GM12892 (cell line): ENCODE measurements around the gene PYGM.

ENCODE experiments used
- DNase-seq: peaks from one replicate; pipeline ENCODE4 v3.0.0; 2011; ENCODE audit not compliant: insufficient read length
- FAIRE-seq: peaks from 2 replicates; lab custom pipeline; 2011; peaks lifted over from hg19 to GRCh38; lab: Jason Lieb, UNC
- POLR2A ChIP-seq: IDR thresholded peaks from 2 replicates; pipeline ENCODE4 v1.6.1; 2011; ENCODE audit warnings: low read depth, low read length, control low read depth
- POLR2AphosphoS5 ChIP-seq: IDR thresholded peaks from 2 replicates; pipeline ENCODE4 v1.6.1; 2011; ENCODE audit warnings: low read depth, low read length, control low read depth
- TAF1 ChIP-seq: IDR thresholded peaks from 2 replicates; pipeline ENCODE4 v1.6.1; 2011; ENCODE audit warnings: low read depth, mild to moderate bottlenecking, control low read depth, low read length, borderline replicate concordance

The PYGM gene

DNA sequence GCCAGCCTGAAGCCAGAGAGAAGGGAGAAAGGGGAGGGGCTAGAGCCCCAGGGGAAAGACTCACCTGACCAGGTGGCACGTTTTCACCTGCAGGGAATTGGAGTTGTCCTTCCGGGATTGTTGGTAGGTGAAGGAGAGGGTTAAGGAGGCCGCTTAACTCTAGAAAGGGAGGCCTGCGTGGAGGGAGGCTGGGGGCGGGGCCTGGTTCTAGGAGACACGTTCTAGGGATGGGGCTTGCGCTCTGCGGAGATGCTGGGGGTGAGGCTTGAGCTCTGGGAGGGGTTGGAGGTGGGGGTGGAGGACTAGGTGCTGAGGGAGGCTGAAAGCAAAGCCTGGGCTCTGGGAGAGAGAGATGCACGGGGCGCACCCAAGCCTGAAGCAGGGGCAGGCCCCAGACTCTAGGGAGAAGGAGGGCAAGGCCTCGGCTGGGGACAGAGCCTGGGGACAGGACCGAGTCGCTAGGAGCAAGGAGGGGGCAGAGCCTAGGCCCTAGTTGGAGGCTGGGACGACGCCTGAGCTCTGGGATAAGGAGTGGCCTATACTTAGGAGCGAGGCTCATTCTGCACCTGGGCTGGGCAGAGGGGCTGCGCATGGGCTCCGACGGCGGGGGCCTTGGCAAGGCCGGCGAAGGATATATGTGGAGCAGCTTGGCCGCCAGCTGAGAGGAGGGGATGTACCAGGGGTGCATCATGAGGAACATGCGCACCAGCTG is 18.2 kb downstream of the PYGM start:
- TF ChIP-seq POLR2A: no peak
- TF ChIP-seq TAF1: no peak
- no peak for TF ChIP-seq POLR2AphosphoS5
- FAIRE-seq (no peak), DNase-seq (no peak)

DNA sequence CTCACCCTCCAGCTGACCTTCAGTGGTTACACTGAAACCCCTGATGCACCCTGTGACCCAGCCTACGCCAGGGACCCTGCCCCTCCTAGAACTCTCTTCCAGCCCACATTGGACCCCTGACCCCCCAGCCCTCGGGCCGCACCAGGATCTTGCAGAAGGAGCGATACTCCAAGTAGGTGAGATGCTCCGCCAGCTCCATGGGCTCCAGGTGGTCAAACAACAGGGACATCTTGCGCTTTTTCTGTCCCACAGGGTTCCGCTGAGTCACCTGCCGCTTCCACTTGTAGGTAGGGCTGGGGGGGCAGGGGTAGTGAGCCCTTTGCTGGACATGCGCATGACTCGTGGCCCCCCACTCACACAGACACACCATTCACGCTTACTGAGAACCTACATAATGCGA is 19.9 kb downstream of the PYGM start:
- DNase-seq (no peak), FAIRE-seq (no peak)
- TF ChIP-seq POLR2AphosphoS5 (no peak), TAF1 (no peak), POLR2A (no peak)

DNA sequence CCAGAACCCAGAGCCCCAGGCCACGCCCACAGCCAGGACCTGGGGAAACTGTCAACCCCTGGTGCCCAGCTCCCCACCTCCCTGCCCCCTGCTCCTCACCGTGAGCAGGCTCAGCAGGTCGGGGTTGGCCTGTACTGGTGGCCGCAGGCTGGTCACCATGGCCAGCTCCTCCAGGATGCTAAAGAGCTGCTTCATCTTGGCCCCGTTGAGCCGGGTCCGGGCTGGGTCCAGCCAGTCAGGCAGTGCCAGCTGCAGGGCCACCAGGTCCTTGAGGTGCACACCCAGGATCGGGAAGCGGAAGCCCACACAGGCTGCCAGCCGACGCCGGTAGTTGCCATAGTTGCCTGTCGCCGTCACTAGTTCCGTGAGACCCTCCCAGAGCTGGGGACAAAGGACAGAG is 23.1 kb downstream of the PYGM start:
- FAIRE-seq: no peak
- DNase-seq: no peak

DNA sequence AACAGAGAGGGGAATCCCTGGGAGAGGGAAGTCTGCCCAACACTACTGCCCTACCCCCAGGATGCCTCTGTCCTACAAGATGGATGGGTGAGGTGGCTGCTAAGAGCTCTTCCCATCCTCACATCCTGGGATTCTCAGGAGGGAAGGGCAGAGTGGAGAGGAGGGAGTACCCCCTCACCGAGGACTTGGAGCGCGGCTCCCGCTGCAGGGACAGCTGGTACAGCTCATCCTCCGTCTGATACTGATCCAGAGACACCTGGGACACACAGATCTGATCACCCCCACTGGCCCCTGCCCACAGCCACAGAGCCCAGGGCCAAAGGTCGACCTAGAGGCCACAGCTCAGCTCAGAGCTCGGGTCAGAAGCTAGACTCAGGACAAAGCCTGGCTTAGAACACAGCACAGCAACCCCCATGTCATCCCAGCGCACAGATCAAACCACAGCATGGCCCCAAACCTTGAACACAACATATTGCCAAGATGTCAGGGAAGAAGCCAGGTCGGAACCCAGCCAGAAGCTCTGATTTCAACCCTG is 24.0 kb downstream of the PYGM start:
- DNase-seq: no peak

More for the DNA sequence above, 23.1 kb downstream of the PYGM start:
- TF ChIP-seq POLR2A (no peak), POLR2AphosphoS5 (no peak), TAF1 (no peak)

DNA sequence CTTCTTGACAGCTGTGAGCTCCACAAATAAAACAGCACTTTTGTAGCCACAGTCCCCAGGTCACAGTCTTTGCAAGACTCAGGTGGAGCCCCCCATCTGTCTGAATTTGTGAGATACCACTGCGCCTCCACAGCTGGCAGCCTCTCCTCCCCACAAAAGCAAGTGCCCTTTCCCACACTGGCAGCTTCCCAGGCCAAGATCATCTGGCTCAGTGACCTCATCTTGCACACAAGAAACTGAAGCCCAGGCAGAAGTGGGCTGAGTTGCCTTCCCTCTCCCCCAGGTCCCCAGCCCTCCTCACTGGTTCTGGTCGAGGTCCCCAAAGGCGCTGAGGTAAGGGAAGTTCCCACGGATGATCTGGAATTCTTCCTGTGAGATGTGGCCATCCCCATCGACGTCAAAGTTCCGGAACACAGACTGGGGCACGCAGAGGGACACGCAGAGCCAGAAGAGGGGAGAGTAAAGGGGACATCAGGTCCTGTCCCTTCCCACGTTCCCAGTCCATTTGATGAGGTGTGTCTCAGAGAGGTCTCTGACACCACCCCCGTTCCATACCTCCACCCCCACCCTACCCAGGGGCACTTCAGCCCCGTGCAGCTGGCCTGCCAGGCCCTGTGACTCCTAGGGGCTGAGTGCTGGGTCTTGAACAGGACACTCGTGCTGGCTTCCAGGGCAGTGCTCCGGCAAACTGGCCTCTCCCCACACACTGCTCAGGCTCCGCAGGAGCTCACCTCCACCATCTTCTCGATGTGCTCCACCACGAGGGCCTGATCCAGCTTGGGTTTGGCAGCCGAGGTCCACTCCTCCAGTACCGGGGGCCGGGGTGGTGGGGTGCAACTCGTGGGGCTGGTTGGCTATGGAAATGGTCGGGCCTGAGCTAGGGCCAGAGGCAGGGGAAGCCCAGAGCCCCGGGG is 24.7 kb downstream of the PYGM start:
- DNase-seq: no peak
- no peak for TF ChIP-seq POLR2A
- TF ChIP-seq POLR2AphosphoS5: no peak
- no peak for TF ChIP-seq TAF1
- FAIRE-seq: no peak

More for the DNA sequence above, 24.0 kb downstream of the PYGM start:
- TF ChIP-seq POLR2A (no peak), TAF1 (no peak), POLR2AphosphoS5 (no peak)
- peak; percentile 21 for FAIRE-seq

DNA sequence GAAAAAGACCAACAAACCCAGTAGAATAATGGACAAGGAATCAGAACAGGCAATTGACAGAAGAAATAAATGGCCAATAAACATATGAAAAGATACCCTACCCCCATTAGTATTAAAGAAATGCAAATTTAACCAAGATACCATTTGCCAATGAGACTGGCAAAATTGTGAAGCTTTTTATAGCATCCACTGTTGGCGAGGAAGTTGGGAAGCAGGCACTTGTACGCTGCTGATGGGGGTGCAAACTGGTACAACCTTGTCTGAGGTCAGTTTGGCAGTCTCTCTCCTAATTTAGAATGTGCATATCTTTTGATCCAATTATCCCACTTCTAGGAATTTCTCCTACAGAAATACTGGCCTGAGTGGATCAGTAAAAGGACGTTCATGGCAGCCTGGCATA is 28.2 kb downstream of the PYGM start:
- TF ChIP-seq POLR2A: no peak
- TF ChIP-seq TAF1: no peak
- TF ChIP-seq POLR2AphosphoS5: no peak
- no peak for FAIRE-seq
- no peak for DNase-seq

DNA sequence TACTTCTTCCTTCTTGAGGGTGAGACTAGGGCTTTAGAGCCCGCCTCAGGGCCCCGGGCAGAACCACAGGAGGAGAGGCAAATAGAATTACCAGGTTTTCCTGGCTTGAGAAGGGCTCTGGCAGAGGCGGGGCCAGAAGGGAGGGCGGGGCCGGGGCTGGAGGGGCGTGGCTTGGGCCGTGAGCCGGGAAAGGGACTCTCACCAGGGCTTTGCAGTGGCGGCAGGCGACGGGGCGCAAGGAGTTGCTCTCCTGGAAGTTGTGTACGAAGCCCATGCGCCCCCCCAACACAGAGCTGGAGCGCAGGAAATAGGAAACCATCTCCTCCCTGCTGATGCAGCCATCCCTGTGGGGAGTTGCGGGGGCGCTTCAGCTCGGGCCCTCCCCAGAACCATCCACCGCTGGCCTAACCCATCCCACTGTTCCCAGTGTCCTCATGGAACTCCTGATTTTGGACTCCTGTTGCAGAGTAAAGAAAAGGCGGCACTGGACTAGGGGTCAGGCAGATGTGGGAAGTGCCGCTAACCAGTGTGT is 29.9 kb downstream of the PYGM start:
- no peak for FAIRE-seq
- no peak for DNase-seq
- TF ChIP-seq POLR2A: no peak
- TF ChIP-seq POLR2AphosphoS5: no peak
- no peak for TF ChIP-seq TAF1

DNA sequence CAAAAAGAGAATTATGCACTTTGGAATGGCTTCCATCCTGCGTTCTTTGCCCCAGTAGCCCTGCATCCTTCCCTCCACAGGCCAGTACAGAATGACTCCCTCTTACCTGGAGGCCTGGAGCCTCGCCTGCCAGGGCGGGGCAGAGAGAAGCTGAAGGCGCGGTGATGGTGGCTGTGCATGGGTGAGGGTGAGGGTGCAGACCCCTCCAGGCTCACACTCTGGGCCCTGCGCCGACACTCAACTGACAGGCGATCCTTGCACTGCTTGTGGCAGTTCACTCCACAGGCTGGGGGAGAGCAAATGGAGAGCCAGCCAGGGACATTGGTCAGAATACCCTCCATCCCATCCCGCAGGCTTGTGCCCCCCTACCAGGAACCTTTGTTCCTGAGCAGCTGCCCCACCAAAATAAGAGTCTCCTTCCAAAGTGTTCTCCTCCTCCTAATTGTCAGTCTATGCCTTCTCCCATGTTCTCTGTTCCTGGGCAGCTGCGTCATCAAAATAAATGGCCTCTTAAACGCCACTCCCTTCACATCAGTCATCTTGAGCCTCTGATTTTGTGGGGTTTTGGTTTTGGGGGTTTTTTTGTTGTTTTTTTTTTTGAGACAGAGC is 30.9 kb downstream of the PYGM start:
- FAIRE-seq: no peak
- no peak for TF ChIP-seq TAF1
- TF ChIP-seq POLR2AphosphoS5: no peak
- no peak for DNase-seq

DNA sequence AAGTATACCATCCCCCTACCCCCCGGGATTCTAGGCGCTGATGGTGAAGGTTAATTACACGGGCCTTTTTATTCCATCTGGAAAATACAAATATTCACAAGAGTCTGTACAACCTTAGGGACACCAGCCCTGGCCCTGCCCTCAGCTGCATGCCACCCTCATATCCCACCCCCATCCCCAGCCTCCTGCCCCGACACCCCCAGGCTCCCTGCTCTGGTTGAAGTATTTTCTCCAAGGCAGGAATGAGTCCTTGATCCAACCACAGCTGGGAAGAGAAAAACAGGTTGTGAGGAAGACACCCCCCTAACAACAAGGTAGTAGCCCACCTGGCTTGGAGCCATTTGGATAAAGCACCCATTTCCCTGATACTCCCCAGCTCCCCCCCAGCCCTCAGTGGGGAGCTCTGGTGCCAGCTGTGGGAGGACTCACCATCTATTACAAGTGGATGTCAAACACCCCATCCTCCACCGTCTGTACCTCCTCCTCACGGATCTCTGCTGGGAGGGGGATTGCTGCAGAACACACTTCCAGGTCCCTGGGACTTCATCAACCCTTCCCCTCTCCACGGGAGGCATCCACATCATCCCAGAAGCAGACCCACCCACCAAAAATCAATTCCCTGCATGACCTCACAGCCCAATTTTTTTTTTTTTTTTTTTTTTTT is 32.8 kb downstream of the PYGM start:
- DNase-seq: no peak
- TF ChIP-seq POLR2AphosphoS5 (no peak), POLR2A (no peak), TAF1 (no peak)
- no peak for FAIRE-seq

DNA sequence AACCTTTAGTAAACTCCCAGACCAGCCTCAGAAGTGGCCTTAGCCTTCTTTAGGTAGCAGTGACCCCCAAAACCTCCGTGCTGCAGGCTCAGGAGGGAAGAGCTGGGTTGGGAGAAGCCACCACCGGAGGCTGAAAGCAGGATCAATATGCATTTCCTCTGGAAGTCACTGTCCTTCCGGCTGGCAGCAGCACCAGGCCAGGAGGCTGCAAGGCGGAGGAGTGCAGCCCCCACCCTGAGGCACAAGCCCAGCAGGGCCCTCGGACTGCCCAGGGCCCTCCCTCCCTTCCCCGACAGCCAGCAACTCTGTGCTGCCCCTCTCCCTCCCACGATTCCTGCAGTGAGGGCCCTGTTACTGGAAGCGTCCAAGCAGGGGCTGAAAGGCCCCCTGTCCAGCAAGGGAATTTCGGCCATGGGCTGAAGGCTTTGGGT is 33.5 kb downstream of the PYGM start:
- FAIRE-seq (no peak), DNase-seq (no peak)
- no peak for TF ChIP-seq POLR2A
- TF ChIP-seq POLR2AphosphoS5: no peak
- TF ChIP-seq TAF1: no peak
